Fibroblast of the aortic adventitia (primary cell): ENCODE results near the gene C9orf72. TPM values are rescaled to one million over a fixed set of nuclear protein-coding genes. Genes with fewer than 3 reads are reported as not detected.

Experiments used
- DNase-seq: peaks from one replicate; pipeline ENCODE4 v3.0.0-alpha.2; 2010; ENCODE audit warnings: low read depth
- H3K4me3 ChIP-seq: 2 replicates; pipeline ENCODE4 v1.5.1; 2011; ENCODE audit warnings: low read depth, mild to moderate bottlenecking, control low read depth, low read length, moderate library complexity
- total RNA-seq: library from RNA; depleted of rRNA; stranded (reverse); fragments of >200 nt; gene quantifications from 2 replicates; pipeline ENCODE4 v1.2.3, GENCODE V29; 2012; ENCODE audit warnings: low replicate concordance
- TF ChIP-seq, protein P1 (sequence below): IDR thresholded peaks from 2 replicates; pipeline ENCODE4 v1.5.1; 2011; ENCODE audit warnings: mild to moderate bottlenecking, low read length, control low read depth, inconsistent platforms; ENCODE audit not compliant: insufficient read depth

C9orf72 gene
- total RNA-seq, 1 donor = 7.5 TPM

DNA sequence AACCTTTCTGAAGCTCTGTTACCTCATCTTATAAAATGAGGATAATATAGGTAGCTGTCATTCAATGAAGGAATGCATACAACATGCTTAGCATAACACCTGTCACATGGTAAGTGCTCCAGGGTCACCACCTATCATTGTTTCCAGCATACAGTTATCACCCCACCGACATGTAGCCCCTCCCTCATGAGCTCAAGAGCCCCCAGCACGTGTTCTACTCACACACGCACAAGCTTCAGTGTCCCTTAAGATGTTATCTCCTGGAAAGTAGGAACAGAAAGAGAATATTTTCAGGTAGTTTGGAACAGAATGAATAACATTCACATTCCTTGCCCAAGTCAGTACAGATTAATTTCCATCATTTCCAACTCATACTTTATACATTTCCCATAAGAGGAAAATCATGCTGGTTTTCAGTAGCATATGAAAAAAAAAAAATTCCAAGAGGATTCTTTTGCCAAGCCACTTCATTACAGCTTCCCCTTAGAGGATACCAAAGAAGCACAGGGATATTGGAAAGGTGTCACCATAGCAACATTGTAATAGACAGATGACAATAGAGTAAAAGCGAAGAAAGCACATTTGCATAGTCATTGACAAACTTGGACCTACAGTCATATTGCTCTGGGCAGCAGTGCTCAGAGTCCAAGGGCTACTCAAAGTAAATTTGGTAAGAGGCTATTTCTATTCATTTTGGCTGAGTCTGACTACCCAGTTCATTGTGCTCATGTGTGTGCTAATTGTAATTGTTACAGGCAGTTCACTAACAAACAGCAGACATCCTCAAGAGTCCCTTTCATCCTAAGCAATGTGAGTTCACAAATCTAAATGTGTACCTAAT is 42.1 kb downstream of the C9orf72 start:
- no peak overlapping the region for H3K4me3 ChIP-seq
- TF ChIP-seq, protein P1, sequence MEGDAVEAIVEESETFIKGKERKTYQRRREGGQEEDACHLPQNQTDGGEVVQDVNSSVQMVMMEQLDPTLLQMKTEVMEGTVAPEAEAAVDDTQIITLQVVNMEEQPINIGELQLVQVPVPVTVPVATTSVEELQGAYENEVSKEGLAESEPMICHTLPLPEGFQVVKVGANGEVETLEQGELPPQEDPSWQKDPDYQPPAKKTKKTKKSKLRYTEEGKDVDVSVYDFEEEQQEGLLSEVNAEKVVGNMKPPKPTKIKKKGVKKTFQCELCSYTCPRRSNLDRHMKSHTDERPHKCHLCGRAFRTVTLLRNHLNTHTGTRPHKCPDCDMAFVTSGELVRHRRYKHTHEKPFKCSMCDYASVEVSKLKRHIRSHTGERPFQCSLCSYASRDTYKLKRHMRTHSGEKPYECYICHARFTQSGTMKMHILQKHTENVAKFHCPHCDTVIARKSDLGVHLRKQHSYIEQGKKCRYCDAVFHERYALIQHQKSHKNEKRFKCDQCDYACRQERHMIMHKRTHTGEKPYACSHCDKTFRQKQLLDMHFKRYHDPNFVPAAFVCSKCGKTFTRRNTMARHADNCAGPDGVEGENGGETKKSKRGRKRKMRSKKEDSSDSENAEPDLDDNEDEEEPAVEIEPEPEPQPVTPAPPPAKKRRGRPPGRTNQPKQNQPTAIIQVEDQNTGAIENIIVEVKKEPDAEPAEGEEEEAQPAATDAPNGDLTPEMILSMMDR = no peak
- DNase-seq = no peak

DNA sequence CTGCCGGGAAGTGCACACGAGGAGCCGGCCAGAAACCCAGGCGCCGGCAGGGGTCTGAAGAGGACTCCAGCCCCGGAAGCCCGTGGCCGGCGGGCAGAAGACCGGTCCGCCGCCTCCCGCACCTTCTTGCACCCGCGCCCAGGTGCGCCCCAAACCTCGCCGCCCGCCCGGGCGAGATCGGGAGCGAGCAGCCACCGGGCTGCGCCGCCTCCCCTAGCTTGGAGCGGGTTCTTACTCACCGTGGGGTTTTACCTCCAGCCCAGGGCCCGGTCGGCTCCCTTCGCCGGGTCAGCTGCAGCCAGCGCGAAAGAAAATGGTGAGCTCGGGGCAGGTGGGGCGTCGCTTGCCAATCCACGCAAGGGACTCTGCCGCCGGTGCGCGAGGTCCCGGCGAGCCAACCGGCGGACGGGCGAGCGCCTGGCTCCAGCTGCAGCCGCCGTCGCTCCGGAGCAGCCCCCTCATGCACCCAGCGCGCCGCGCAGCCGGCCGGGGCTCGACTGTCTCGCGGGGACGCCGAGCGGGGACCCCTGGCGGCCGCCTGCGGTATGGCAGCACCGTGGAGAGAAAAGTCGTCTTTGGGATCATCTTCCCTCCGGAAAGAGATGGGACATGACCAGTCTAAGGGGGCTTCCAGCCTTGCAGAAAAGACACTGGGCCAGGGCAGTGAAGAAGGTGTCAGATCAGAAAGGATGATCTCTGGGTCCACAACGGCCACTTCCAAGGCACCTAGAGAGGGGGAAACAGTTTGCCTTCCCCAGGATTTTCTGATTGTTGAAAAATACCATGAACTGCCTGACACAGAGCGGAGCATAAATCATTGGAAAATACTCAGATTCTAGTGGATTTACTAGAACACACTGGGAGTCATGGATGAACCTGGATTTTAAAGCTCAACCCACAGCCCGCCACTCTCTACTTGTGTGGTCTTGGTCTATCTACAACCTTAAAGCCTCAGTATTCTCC is 43.7 kb downstream of the C9orf72 start, which contains the start of gene MOB3B:
MOB3B (minus strand) TSS at position 499 of the 963 bp plus-strand sequence. CDS start 74,264 bp downstream, outside the sequence.
- TF ChIP-seq, protein P1 = peak; percentile 89
- H3K4me3 ChIP-seq = peak within 1 kb of the TSS; percentile 64
- peak; percentile 56 for DNase-seq

DNA sequence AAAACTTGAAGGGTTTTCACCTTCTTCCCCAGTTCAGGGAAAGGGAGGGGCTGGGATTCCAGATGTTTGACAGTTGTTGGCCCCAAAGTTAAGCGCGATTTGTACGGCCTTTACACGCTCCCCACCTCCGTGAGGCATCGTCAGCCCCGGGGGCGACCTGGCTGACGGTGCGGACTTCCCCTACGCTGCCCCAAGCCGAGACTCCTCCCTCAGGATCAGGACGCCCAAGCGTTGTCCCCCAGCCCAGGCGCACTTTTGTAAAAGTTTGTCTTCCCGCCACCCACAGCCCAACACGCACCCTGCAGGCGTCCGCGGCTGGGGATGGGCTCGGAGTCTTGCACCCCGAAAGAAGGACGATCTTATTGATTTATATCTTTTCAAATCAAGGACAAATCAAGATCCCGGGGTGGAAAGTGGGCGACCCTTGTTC is 44.4 kb downstream of the C9orf72 start:
- DNase-seq = peak; percentile 3
- TF ChIP-seq, protein P1 = no peak
- H3K4me3 ChIP-seq = peak overlapping the region; percentile 64

DNA sequence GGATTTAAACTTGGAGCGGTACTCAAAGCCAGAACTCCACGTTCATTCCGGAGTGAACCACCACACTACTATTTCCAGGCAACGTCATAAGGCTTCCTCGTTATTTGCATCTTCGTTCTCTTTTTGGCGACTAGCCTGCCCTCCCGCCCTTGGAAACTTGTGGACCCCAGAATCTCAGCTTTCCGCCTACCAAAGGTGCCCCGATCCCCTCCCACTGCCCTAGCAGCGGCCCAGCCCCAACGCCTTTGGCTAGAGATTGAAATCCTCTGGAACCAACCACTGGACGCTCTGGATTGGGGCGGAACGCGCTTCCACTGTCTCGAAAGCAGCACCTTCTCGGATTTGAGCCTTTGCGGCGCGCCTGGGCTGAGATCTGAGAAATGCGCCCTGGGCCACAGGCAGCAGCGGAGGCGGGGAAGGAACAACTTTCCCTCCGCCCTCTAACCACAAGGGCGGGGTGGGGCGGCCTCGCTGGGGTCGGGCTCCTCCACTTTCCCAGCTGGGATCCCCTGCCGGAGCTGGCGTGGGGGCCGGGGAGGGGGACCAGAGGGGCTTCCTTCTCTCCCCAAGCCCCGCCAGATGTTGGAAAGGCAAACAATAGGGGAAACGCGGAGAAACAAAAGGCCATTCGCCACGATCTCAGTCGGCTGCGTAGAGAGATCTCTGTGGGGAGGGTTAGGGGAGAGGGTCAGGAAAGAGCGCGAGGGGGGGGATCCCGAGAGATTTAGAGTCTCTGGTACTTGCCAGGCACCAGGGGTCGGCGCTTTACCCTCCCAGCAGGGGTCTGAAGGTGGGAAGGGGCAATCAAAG is 45.0 kb downstream of the C9orf72 start:
- peak; percentile 40 for DNase-seq
- TF ChIP-seq, protein P1 = no peak
- H3K4me3 ChIP-seq = peak overlapping the region; percentile 64

DNA sequence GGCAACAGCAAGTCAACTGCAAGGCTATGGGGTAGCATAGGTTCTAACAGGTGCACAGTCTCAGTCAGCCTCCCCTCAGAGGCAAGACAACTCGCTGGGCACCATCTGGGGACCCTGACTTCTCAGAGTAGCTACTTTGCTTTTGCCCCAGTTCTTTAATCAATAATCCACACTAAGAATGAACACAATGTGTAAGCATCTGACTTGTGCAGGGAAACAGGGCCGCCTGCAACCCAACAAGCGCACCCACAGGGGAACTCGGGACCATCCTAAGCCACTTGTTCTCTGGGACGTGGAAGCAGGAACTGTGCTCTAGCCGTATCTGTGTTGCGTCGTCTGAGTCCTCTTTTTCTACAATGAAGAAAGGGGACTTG is 45.6 kb downstream of the C9orf72 start:
- H3K4me3 ChIP-seq = no peak overlapping the region
- TF ChIP-seq, protein P1 = no peak
- DNase-seq = no peak

DNA sequence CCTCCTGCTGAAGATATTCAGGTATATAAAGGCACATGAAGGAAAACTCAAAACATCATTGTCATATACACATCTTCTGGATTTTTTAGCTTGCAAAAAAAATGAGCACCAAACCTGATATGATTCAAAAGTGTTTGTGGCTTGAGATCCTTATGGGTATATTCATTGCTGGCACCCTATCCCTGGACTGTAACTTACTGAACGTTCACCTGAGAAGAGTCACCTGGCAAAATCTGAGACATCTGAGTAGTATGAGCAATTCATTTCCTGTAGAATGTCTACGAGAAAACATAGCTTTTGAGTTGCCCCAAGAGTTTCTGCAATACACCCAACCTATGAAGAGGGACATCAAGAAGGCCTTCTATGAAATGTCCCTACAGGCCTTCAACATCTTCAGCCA is 49.0 kb downstream of the C9orf72 start, which contains the start of gene IFNK:
IFNK (plus strand) TSS at position 55 of the 400 bp plus-strand sequence; CDS start at position 102, 47 bp downstream.
- TF ChIP-seq, protein P1 = no peak
- DNase-seq = no peak
- no peak within 1 kb of the TSS for H3K4me3 ChIP-seq
